Measurements from ENCODE around the gene MTARC2. TPM values are rescaled to one million over a fixed set of nuclear protein-coding genes. Genes with fewer than 3 reads are reported as not detected.

MTARC2 gene
- total and polyA plus RNA-seq, 7 experiments from 2014 or later: 1.1 TPM; not detected in 6

DNA sequence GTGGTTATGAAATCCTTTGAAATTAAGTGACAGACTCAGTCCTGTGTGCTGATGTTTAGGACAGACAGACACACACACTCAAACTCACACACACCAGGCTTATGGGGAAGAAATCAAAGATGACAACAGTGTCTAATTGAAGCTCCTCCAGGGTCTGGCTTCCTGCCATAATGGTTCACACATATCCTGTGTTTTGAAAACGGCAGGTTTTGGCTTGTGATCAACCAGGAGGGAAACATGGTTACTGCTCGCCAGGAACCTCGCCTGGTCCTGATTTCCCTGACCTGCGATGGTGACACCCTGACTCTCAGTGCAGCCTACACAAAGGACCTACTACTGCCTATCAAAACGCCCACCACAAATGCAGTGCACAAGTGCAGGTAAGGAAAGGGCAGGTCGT, 43.2 kb downstream of the MTARC2 start:
- no peaks in the 10 kb centered on the region for H3K36me3 Mint-ChIP-seq
- peaks cover 11 to 49% (median 16%) of the 10 kb centered on the region in 5 donors for H3K27me3 Mint-ChIP-seq
- no peak overlapping the region for H3K4me3 Mint-ChIP-seq
- Histone ChIP-seq H3K27ac (ENCODE audit: low read depth, low read length) (no peak overlapping the region), H3K9me3 (ENCODE audit: control insufficient read depth in 2 of 3, low read length in 3 of 3) (no peaks in the 10 kb centered on the region), H3K27me3 (ENCODE audit: control insufficient read depth in 2 of 2, insufficient read depth in 2 of 2, low read length in 2 of 2) (no peaks in the 10 kb centered on the region), H3K4me3 (ENCODE audit: low read length) (no peak overlapping the region), H3K36me3 (ENCODE audit: control insufficient read depth in 2 of 3, insufficient read depth in 3 of 3, low read length in 3 of 3) (no peaks in the 10 kb centered on the region), H3K4me1 (ENCODE audit: control insufficient read depth in 2 of 2, insufficient read depth in 2 of 2, low read length in 2 of 2) (no peaks in the 10 kb centered on the region)
- POLR2A ChIA-PET: no interaction called here
- peaks cover 0 to 5% (median 0%) of the 10 kb centered on the region in 7 donors for H3K4me1 Mint-ChIP-seq
- CTCF ChIA-PET: no interaction called here
- no peak overlapping the region for H3K27ac Mint-ChIP-seq
- ATAC-seq (no peak), DNase-seq (no peak)
- H3K9me3 Mint-ChIP-seq: no peaks in the 10 kb centered on the region
- intact Hi-C loops (cut with micrococcal nuclease): no loop called here

DNA sequence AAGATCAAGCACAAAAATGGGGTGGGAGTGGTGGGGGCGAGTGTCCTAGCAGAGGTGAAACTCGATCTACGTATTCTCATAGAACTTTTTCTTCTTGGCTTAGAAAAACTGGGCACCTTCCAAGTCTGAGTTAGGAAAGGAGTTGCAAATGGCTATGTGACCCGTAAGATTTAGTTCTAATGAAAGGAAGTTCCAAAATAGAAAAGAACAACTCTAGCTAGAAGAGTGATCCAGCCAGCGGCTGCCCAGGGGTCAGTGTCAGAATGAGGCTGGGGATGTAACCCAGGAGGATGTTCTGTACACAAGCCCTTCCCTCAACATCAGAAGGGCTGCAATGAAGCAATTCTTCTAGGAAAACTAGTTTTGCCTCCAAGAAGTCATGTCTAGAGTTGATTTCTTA, 43.8 kb downstream of the MTARC2 start:
- ChIA-PET POLR2A (no interaction called here), CTCF (no interaction called here)
- no peaks in the 10 kb centered on the region for H3K36me3 ChIP-seq (ENCODE audit: control insufficient read depth in 2 of 3, insufficient read depth in 3 of 3, low read length in 3 of 3)
- DNase-seq (no peak), ATAC-seq (no peak)
- intact Hi-C loops (cut with micrococcal nuclease): no loop called here
- no peaks in the 10 kb centered on the region for H3K9me3 ChIP-seq (ENCODE audit: control insufficient read depth in 2 of 3, low read length in 3 of 3)
- H3K27me3 ChIP-seq (ENCODE audit: control insufficient read depth in 2 of 2, insufficient read depth in 2 of 2, low read length in 2 of 2): no peaks in the 10 kb centered on the region
- no peaks in the 10 kb centered on the region for H3K4me1 ChIP-seq (ENCODE audit: control insufficient read depth in 2 of 2, insufficient read depth in 2 of 2, low read length in 2 of 2)
- H3K27me3 Mint-ChIP-seq: peaks cover 11 to 48% (median 16%) of the 10 kb centered on the region in 5 donors
- H3K27ac Mint-ChIP-seq: no peak overlapping the region
- no peak overlapping the region for H3K4me3 ChIP-seq (ENCODE audit: low read length)
- H3K4me1 Mint-ChIP-seq: peaks cover 0 to 5% (median 0%) of the 10 kb centered on the region in 7 donors
- no peak overlapping the region for H3K27ac ChIP-seq (ENCODE audit: low read depth, low read length)
- H3K4me3 Mint-ChIP-seq: no peak overlapping the region
- H3K36me3 Mint-ChIP-seq: no peaks in the 10 kb centered on the region
- no peaks in the 10 kb centered on the region for H3K9me3 Mint-ChIP-seq

DNA sequence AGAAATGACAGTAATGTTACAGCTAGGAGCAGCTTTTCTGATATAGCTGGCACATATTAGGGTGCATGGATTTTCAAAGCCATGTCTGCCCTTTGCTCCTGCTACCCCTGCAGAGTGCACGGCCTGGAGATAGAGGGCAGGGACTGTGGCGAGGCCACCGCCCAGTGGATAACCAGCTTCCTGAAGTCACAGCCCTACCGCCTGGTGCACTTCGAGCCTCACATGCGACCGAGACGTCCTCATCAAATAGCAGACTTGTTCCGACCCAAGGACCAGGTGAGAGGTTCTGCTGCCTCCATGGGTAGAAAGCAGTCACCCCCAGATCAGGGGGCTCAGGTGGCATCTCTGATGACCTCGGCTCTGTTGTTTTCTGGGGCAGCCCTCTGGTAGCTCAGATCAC, 48.4 kb downstream of the MTARC2 start:
- no peak overlapping the region for H3K4me3 Mint-ChIP-seq
- Histone ChIP-seq H3K4me3 (ENCODE audit: low read length) (no peak overlapping the region), H3K36me3 (ENCODE audit: control insufficient read depth in 2 of 3, insufficient read depth in 3 of 3, low read length in 3 of 3) (no peaks in the 10 kb centered on the region), H3K9me3 (ENCODE audit: control insufficient read depth in 2 of 3, low read length in 3 of 3) (no peaks in the 10 kb centered on the region), H3K4me1 (ENCODE audit: control insufficient read depth in 2 of 2, insufficient read depth in 2 of 2, low read length in 2 of 2) (no peaks in the 10 kb centered on the region), H3K27ac (ENCODE audit: low read depth, low read length) (no peak overlapping the region), H3K27me3 (ENCODE audit: control insufficient read depth in 2 of 2, insufficient read depth in 2 of 2, low read length in 2 of 2) (no peaks in the 10 kb centered on the region)
- H3K9me3 Mint-ChIP-seq: no peaks in the 10 kb centered on the region
- H3K27ac Mint-ChIP-seq: no peak overlapping the region
- POLR2A ChIA-PET: no interaction called here
- CTCF ChIA-PET: no interaction called here
- H3K27me3 Mint-ChIP-seq: peaks cover 4 to 10% (median 6%) of the 10 kb centered on the region in 5 donors
- H3K36me3 Mint-ChIP-seq: no peaks in the 10 kb centered on the region
- ATAC-seq: no peak
- no peak for DNase-seq
- peaks cover 0 to 2% (median 0%) of the 10 kb centered on the region in 7 donors for H3K4me1 Mint-ChIP-seq
- intact Hi-C loops (cut with micrococcal nuclease): no loop called here

DNA sequence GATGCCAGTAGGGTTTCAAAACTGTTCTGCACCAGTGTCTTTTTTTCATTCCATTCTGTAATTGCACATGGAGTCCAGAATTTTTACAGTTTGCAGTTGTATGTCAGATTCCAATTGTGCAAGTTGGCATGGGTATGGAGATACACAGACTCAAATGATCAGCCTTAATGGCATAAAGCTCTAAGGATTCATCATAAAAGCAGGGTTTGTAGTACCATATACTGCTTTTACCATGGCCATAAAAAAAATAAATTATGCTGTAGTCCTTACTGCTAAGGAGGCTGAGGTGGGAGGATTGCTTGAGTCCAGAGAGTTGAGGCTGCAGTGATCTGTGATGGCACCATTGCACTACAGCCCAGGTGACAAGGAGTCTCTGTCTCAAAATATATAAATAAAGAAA, 48.9 kb downstream of the MTARC2 start:
- DNase-seq: no peak
- no peaks in the 10 kb centered on the region for H3K4me1 Mint-ChIP-seq
- H3K36me3 Mint-ChIP-seq: no peaks in the 10 kb centered on the region
- no peak overlapping the region for H3K27ac Mint-ChIP-seq
- no peak overlapping the region for H3K27ac ChIP-seq (ENCODE audit: low read depth, low read length)
- H3K4me3 ChIP-seq (ENCODE audit: low read length): no peak overlapping the region
- H3K4me1 ChIP-seq (ENCODE audit: control insufficient read depth in 2 of 2, insufficient read depth in 2 of 2, low read length in 2 of 2): no peaks in the 10 kb centered on the region
- no peaks in the 10 kb centered on the region for H3K36me3 ChIP-seq (ENCODE audit: control insufficient read depth in 2 of 3, insufficient read depth in 3 of 3, low read length in 3 of 3)
- intact Hi-C loops (cut with micrococcal nuclease): no loop called here
- ATAC-seq: no peak
- H3K4me3 Mint-ChIP-seq: no peak overlapping the region
- ChIA-PET POLR2A (no interaction called here), CTCF (no interaction called here)
- no peaks in the 10 kb centered on the region for H3K9me3 Mint-ChIP-seq
- H3K27me3 ChIP-seq (ENCODE audit: control insufficient read depth in 2 of 2, insufficient read depth in 2 of 2, low read length in 2 of 2): no peaks in the 10 kb centered on the region
- H3K9me3 ChIP-seq (ENCODE audit: control insufficient read depth in 2 of 3, low read length in 3 of 3): no peaks in the 10 kb centered on the region
- peaks cover 0 to 10% (median 6%) of the 10 kb centered on the region in 5 donors for H3K27me3 Mint-ChIP-seq

DNA sequence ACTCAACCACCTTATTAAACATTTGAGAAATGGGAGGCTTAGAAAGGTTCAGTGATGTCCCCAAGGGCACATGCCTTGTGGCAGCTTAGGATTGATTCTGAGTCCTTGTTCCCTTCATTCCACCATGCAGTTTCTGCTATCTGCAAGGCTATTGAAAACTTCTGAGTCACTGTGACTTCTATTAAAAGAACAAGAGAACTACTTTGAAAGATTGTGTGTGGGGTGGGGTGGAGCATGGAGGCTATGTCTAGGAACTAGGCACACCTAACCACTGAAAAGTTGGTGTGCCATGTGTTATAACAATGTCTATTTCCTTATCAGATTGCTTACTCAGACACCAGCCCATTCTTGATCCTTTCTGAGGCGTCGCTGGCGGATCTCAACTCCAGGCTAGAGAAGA, 49.4 kb downstream of the MTARC2 start:
- DNase-seq: no peak
- no peaks in the 10 kb centered on the region for H3K36me3 ChIP-seq (ENCODE audit: control insufficient read depth in 2 of 3, insufficient read depth in 3 of 3, low read length in 3 of 3)
- no peaks in the 10 kb centered on the region for H3K9me3 ChIP-seq (ENCODE audit: control insufficient read depth in 2 of 3, low read length in 3 of 3)
- H3K27ac ChIP-seq (ENCODE audit: low read depth, low read length): no peak overlapping the region
- H3K36me3 Mint-ChIP-seq: no peaks in the 10 kb centered on the region
- H3K27ac Mint-ChIP-seq: no peak overlapping the region
- no peak for ATAC-seq
- intact Hi-C loops (cut with micrococcal nuclease): no loop called here
- ChIA-PET POLR2A (no interaction called here), CTCF (no interaction called here)
- no peaks in the 10 kb centered on the region for H3K4me1 Mint-ChIP-seq
- no peak overlapping the region for H3K4me3 ChIP-seq (ENCODE audit: low read length)
- H3K4me3 Mint-ChIP-seq: no peak overlapping the region
- H3K9me3 Mint-ChIP-seq: no peaks in the 10 kb centered on the region
- no peaks in the 10 kb centered on the region for H3K27me3 ChIP-seq (ENCODE audit: control insufficient read depth in 2 of 2, insufficient read depth in 2 of 2, low read length in 2 of 2)
- peaks cover 0 to 10% (median 4%) of the 10 kb centered on the region in 5 donors for H3K27me3 Mint-ChIP-seq
- no peaks in the 10 kb centered on the region for H3K4me1 ChIP-seq (ENCODE audit: control insufficient read depth in 2 of 2, insufficient read depth in 2 of 2, low read length in 2 of 2)

DNA sequence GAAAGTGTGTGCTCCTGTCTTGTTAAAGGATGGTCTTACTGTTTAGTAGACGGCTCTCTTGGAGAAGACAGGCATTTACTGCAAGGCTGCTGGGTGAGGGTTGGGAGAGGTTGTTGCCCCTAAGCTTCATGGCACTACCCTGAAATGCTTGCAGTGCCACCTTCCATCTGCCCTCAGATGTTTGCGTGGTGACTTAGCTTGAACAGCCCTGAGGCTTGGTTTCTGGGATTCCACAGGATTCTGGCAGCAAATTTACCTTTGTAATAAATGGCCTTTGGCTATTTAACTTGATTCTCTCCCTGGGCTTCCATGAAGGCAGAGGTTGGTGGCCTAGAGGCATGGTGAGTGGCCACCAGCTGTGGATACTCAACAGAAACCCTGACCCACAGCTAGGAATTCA, 50.2 kb downstream of the MTARC2 start:
- Mint-ChIP-seq H3K27me3 (peaks cover 0 to 10% (median 6%) of the 10 kb centered on the region in 5 donors), H3K27ac (no peak overlapping the region), H3K36me3 (no peaks in the 10 kb centered on the region), H3K4me3 (no peak overlapping the region), H3K9me3 (no peaks in the 10 kb centered on the region), H3K4me1 (peaks cover 0 to under 1% (median 0%) of the 10 kb centered on the region in 7 donors)
- no peak overlapping the region for H3K4me3 ChIP-seq (ENCODE audit: low read length)
- intact Hi-C loops (cut with micrococcal nuclease): no loop called here
- H3K4me1 ChIP-seq (ENCODE audit: control insufficient read depth in 2 of 2, insufficient read depth in 2 of 2, low read length in 2 of 2): no peaks in the 10 kb centered on the region
- H3K27me3 ChIP-seq (ENCODE audit: control insufficient read depth in 2 of 2, insufficient read depth in 2 of 2, low read length in 2 of 2): no peaks in the 10 kb centered on the region
- ChIA-PET POLR2A (no interaction called here), CTCF (no interaction called here)
- no peaks in the 10 kb centered on the region for H3K36me3 ChIP-seq (ENCODE audit: control insufficient read depth in 2 of 3, insufficient read depth in 3 of 3, low read length in 3 of 3)
- H3K27ac ChIP-seq (ENCODE audit: low read depth, low read length): no peak overlapping the region
- ATAC-seq (no peak), DNase-seq (no peak)
- H3K9me3 ChIP-seq (ENCODE audit: control insufficient read depth in 2 of 3, low read length in 3 of 3): no peaks in the 10 kb centered on the region

DNA sequence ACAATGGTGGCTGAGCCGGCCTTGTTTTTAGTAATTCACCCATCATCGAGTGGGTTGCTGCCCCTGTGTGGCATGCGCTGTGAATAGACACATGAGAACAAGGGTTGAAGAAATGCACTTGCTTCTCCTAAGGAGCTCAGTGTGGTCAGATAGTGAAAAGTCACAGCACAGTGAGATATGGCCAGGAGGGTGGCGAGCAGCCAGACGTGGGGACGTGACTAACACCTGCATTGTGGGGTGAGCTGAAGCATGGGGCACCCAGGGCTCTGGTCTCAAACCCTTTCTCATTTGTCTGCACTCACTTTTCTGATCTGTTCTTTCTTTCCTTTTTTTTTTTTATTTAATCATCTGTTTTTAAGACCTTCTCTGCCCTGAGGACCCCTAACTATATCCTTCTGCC, 52.1 kb downstream of the MTARC2 start:
- H3K4me1 ChIP-seq (ENCODE audit: control insufficient read depth in 2 of 2, insufficient read depth in 2 of 2, low read length in 2 of 2): no peaks in the 10 kb centered on the region
- Mint-ChIP-seq H3K4me3 (no peak overlapping the region), H3K4me1 (peaks cover 0 to 2% (median 0%) of the 10 kb centered on the region in 7 donors), H3K27ac (no peak overlapping the region), H3K27me3 (peaks cover 0 to 15% (median 7%) of the 10 kb centered on the region in 5 donors), H3K9me3 (no peaks in the 10 kb centered on the region), H3K36me3 (no peaks in the 10 kb centered on the region)
- no peaks in the 10 kb centered on the region for H3K27me3 ChIP-seq (ENCODE audit: control insufficient read depth in 2 of 2, insufficient read depth in 2 of 2, low read length in 2 of 2)
- ChIA-PET CTCF (interaction anchor here (0.7 to 1.3 kb wide), 2 partner anchors 9 to 11 kb away, joined by 3 to 4 read pairs; no protein-coding TSS in a partner anchor), POLR2A (no interaction called here)
- no peaks in the 10 kb centered on the region for H3K9me3 ChIP-seq (ENCODE audit: control insufficient read depth in 2 of 3, low read length in 3 of 3)
- no peak for DNase-seq
- intact Hi-C loops (cut with micrococcal nuclease): no loop called here
- no peak for ATAC-seq
- H3K4me3 ChIP-seq (ENCODE audit: low read length): no peak overlapping the region
- no peak overlapping the region for H3K27ac ChIP-seq (ENCODE audit: low read depth, low read length)
- H3K36me3 ChIP-seq (ENCODE audit: control insufficient read depth in 2 of 3, insufficient read depth in 3 of 3, low read length in 3 of 3): no peaks in the 10 kb centered on the region

Measured in naive thymus-derived CD4-positive, alpha-beta T cell (primary cell).